ENCODE measurements around the gene RASGRF2.

DNA sequence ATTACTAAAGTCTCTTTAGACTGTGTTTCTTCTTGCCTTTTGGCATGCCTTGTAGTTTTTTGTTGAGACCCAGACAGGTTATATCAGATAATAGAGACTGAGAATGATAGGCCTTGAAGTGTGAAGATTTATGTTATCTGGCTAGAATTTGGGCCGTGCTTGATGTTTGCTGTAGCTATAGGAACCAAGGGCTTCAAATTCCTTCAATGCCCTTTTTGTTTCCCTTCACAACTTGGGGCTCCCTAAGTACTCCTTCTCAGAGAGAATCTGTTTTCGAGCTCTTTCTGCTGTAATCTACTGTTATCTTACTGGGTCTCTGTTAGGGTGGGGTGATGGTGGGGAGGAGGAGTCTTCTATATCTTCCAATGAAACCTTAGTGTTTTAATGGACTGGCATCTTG lies 177.7 kb downstream of the RASGRF2 start:
- TF ChIP-seq, protein P1, sequence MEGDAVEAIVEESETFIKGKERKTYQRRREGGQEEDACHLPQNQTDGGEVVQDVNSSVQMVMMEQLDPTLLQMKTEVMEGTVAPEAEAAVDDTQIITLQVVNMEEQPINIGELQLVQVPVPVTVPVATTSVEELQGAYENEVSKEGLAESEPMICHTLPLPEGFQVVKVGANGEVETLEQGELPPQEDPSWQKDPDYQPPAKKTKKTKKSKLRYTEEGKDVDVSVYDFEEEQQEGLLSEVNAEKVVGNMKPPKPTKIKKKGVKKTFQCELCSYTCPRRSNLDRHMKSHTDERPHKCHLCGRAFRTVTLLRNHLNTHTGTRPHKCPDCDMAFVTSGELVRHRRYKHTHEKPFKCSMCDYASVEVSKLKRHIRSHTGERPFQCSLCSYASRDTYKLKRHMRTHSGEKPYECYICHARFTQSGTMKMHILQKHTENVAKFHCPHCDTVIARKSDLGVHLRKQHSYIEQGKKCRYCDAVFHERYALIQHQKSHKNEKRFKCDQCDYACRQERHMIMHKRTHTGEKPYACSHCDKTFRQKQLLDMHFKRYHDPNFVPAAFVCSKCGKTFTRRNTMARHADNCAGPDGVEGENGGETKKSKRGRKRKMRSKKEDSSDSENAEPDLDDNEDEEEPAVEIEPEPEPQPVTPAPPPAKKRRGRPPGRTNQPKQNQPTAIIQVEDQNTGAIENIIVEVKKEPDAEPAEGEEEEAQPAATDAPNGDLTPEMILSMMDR (IDR thresholded peaks at IDR 0.05), result no peak
- TF ChIP-seq POLR2A (IDR thresholded peaks at IDR 0.05) (no peak), EP300 (IDR thresholded peaks at IDR 0.05; ENCODE audit: low read depth) (no peak)

Data from transverse colon (tissue), 3 donors.